H1 (cell line): ENCODE results near the gene CNST. TPM values are rescaled to one million over a fixed set of nuclear protein-coding genes. Genes with fewer than 3 reads are reported as not detected.

ENCODE experiments used
- CTBP2 ChIP-seq: IDR thresholded peaks from 2 replicates; pipeline ENCODE4 v1.7.0; 2011; ENCODE audit warnings: borderline replicate concordance, mild to moderate bottlenecking, moderate library complexity, mixed read lengths, low read length; ENCODE audit not compliant: insufficient read depth, insufficient read length
- EGR1 ChIP-seq: IDR thresholded peaks from 2 replicates; pipeline ENCODE4 v1.6.1; 2011; ENCODE audit warnings: low read depth, low read length, borderline replicate concordance
- FOSL1 ChIP-seq: IDR thresholded peaks from 2 replicates; pipeline ENCODE4 v1.6.1; 2011; ENCODE audit warnings: mild to moderate bottlenecking, low read depth, low read length, moderate library complexity; ENCODE audit not compliant: insufficient read depth
- MAFK ChIP-seq: IDR thresholded peaks from 2 replicates; pipeline ENCODE4 v1.6.1; 2012; ENCODE audit warnings: low read depth, mild to moderate bottlenecking, improper control_type of control experiment, low read length
- RXRA ChIP-seq: IDR thresholded peaks from 2 replicates; pipeline ENCODE4 v1.6.1; 2011; ENCODE audit warnings: low read depth, mild to moderate bottlenecking, low read length, moderate library complexity; ENCODE audit not compliant: insufficient read depth
- SUZ12 ChIP-seq: fragments of 200-600 bp; sonication (generic); IDR thresholded peaks from 2 replicates; pipeline ENCODE4 v1.6.1; 2012; ENCODE audit warnings: mild to moderate bottlenecking, inconsistent platforms, low read length, moderate library complexity, mixed read lengths
- polyA plus RNA-seq, 7 experiments: library from polyadenylated mRNA; depleted of rRNA in 3 of 7; stranded (reverse) in 5 of 7; unstranded in 2 of 7; fragments of >200 nt in 5 of 7; fragments of 200-250 nt in 2 of 7; gene quantifications; 1 replicate in 5 of 7; 2 replicates in 1 of 7; 4 replicates in 1 of 7; pipeline versions ENCODE4 v1.2.1 to v1.2.3, GENCODE V29; 2011 to 2013; ENCODE audit warnings: missing spikeins in 2 of 7, mixed read lengths in 2 of 7
- total RNA-seq: library from RNA; stranded (reverse); fragmentation: NEBNext Ultra II Directional; extraction: Animal tissue kit (Norgen Biotek cat#: 25700); gene quantifications from 2 replicates; pipeline ENCODE4 v1.2.1, GENCODE V29; 2021

Gene CNST
- total and polyA plus RNA-seq, 2 of the 8 experiments (the other 6 are each of a cell fraction or from before 2014, with no cell fraction given): 5.3 to 21.3 TPM

DNA sequence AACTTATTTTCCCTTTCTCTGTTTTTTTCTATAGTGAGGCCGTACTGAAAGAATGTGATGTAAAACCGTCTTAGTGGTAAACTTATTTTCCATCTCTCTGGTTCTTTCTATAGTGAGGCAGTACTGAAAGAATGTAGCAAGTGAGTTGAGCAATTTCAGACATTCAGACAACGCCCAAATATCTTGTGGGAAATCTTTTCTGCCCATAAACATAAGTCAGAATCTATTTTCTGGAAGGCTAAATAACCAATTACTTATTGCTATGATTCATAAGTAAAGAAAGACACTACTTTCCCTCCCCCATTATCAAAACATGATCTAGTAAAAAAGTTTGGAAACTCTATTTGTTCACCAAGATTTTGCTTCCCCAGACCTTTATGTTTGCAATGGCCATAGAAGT lies 139.1 kb downstream of the CNST start (continued):
- TF ChIP-seq RXRA (no peak), FOSL1 (no peak), EGR1 (no peak), CTBP2 (no peak), SUZ12 (no peak), MAFK (no peak)
- TF ChIP-seq, all 59 proteins: peak for 0
